Adrenal gland (tissue), 12 donors: Measurements from ENCODE around the gene SNX22. TPM values are rescaled to one million over a fixed set of nuclear protein-coding genes. Genes with fewer than 3 reads are reported as not detected.

Experiments used
- DNase-seq, 7 donors: peaks; one replicate each; pipeline ENCODE4 v3.0.0-alpha.2; 2019 to 2020
- H3K27ac ChIP-seq, 5 donors: fragments of 200-600 bp; sonication (generic) in 4 of 5; 1 replicate in 3 of 5; 2 replicates in 2 of 5; pipeline versions ENCODE4 v1.5.1 to v1.8.0; 2016 to 2020; ENCODE audit warnings: mild to moderate bottlenecking in 1 of 5
- H3K27me3 ChIP-seq: fragments of 200-600 bp; 2 replicates; pipeline ENCODE4 v1.8.0; 2021
- H3K36me3 ChIP-seq, 2 donors: fragments of 200-600 bp; replicated peaks in 1 of 2; 1 replicate in 1 of 2; 2 replicates in 1 of 2; pipeline versions ENCODE4 v1.5.1 to v1.8.0; 2018 to 2022
- H3K4me1 ChIP-seq, 2 donors: fragments of 200-600 bp; replicated peaks in 1 of 2; 1 replicate in 1 of 2; 2 replicates in 1 of 2; pipeline versions ENCODE4 v1.5.1 to v1.8.0; 2018 to 2021
- H3K4me3 ChIP-seq, 4 donors: fragments of 200-600 bp; sonication (generic) in 3 of 4; one replicate each; pipeline ENCODE4 v1.5.1; 2016 to 2018
- H3K9me3 ChIP-seq, 3 donors: fragments of 200-600 bp; sonication (generic) in 1 of 3; replicated peaks in 1 of 3; 1 replicate in 2 of 3; 2 replicates in 1 of 3; pipeline versions ENCODE4 v1.5.1 to v1.8.0; 2016 to 2021
- CTCF ChIP-seq, 6 experiments: fragments of 450-650 bp in 4 of 6; fragments of 200-600 bp in 2 of 6; sonication (generic) in 1 of 6; IDR thresholded peaks; 1 replicate in 5 of 6; 2 replicates in 1 of 6; pipeline versions ENCODE4 v1.5.1 to v1.8.0; 2016 to 2021; ENCODE audit warnings: antibody characterized with exemption in 6 of 6, mild to moderate bottlenecking in 2 of 6, moderate library complexity in 1 of 6
- POLR2A ChIP-seq, 2 donors: fragments of 450-650 bp; IDR thresholded peaks; one replicate each; pipeline ENCODE4 v1.6.1; 2017; ENCODE audit warnings: antibody characterized with exemption in 2 of 2, mild to moderate bottlenecking in 2 of 2, moderate library complexity in 1 of 2
- WGBS, 4 donors: extraction: QIAGEN DNeasy Blood & Tissue Kit in 2 of 4; methylation state at CpG; one replicate each; pipeline versions ENCODE4 v1.1.5 to v1.1.7; 2013 to 2017; 5-methylcytosine and 5-hydroxymethylcytosine counted together
- intact Hi-C, 2 donors: fragments of 100-400 bp; cut with DNase I; formaldehyde crosslinking; loops; one replicate each; pipeline versions ENCODE4 v1.14.1 to v1.15.0; 2022 to 2023
- polyA plus RNA-seq, 3 donors: library from polyadenylated mRNA; stranded (reverse); fragments of 200-250 nt in 2 of 3; fragments of 350-450 nt in 1 of 3; fragmentation: Illumina TruSeq in 1 of 3; extraction: RNeasy Lipid Tissue Mini Kit (QIAGEN cat#74804) in 1 of 3; gene quantifications; one replicate each; pipeline ENCODE4 v1.2.3, GENCODE V29; 2013 to 2014
- total RNA-seq, 9 donors: library from RNA; depleted of rRNA in 4 of 9; stranded (reverse); fragments of >200 nt in 4 of 9; fragments of 120-200 nt in 1 of 9; fragmentation: NEBNext Ultra II Directional in 1 of 9; extraction: Animal tissue kit (Norgen Biotek cat#: 25700) in 1 of 9; gene quantifications; one replicate each; pipeline versions ENCODE4 v1.1.0 to v1.2.4, GENCODE V29; 2013 to 2023
- donor health status: healthy with polysubstance abuse.
- donor health status: Bipolar disorder and iron deficiency.
- donor health status: DM: yes; HTN: yes; CAD: no.
- donor health status: DM: no; HTN: no; CAD: no.
- donor health status: DM: no; HTN: no; CAD: no.
- donor health status: DM: yes; HTN: yes; CAD: no.

SNX22 gene
- total and polyA plus RNA-seq, 12 donors: 0.15 to 3.1 (median 1.0) TPM

GRCh38 chr15:64110950-64111678 is 40.4 kb upstream of the SNX22 start:
- TF ChIP-seq POLR2A (IDR thresholded peaks at IDR 0.05) (no peak), CTCF (IDR thresholded peaks at IDR 0.05) (no peak)

GRCh38 chr15:64111679-64112050 is 39.9 kb upstream of the SNX22 start:
- DNase-seq: no peak
- H3K27ac ChIP-seq: peak overlapping the region in 1 of 5 donors; percentile 23
- TF ChIP-seq POLR2A (IDR thresholded peaks at IDR 0.05): no peak
- no peak for TF ChIP-seq CTCF (IDR thresholded peaks at IDR 0.05)
- no peak overlapping the region for H3K4me3 ChIP-seq
- intact Hi-C loops: no loop called here
- H3K4me1 ChIP-seq: peaks cover 9 to 39% of the 10 kb centered on the region in 2 donors
- H3K36me3 ChIP-seq: peaks cover 0 to 33% of the 10 kb centered on the region in 2 donors
- no peaks in the 10 kb centered on the region for H3K9me3 ChIP-seq
- 80 to 95% (median 90%) methylated on average over 3 of the region's 3 CpGs for WGBS, 4 donors
- H3K27me3 ChIP-seq: no peaks in the 10 kb centered on the region

More at GRCh38 chr15:64110950-64111678, 40.4 kb upstream of the SNX22 start:
- Histone ChIP-seq H3K9me3 (no peaks in the 10 kb centered on the region), H3K27ac (no peak overlapping the region), H3K36me3 (peaks cover 0 to 33% of the 10 kb centered on the region in 2 donors), H3K4me3 (no peak overlapping the region), H3K4me1 (peaks cover 9 to 43% of the 10 kb centered on the region in 2 donors), H3K27me3 (no peaks in the 10 kb centered on the region)
- DNase-seq: no peak
- intact Hi-C loops: no loop called here
- 79 to 86% (median 83%) methylated on average over 3 of the region's 3 CpGs for WGBS, 4 donors

GRCh38 chr15:64112073-64112772 is 39.3 kb upstream of the SNX22 start:
- Histone ChIP-seq H3K4me1 (peaks cover 9 to 33% of the 10 kb centered on the region in 2 donors), H3K27me3 (no peaks in the 10 kb centered on the region), H3K36me3 (peaks cover 0 to 33% of the 10 kb centered on the region in 2 donors), H3K9me3 (no peaks in the 10 kb centered on the region), H3K27ac (peak overlapping the region in 1 of 5 donors; percentile 23), H3K4me3 (no peak overlapping the region)
- WGBS, 4 donors: 65 to 72% (median 67%) methylated on average over 4 of the region's 4 CpGs
- DNase-seq: no peak
- intact Hi-C loops: no loop called here
- no peak for TF ChIP-seq CTCF (IDR thresholded peaks at IDR 0.05)
- TF ChIP-seq POLR2A (IDR thresholded peaks at IDR 0.05): no peak

- DNase-seq: no peak
- H3K9me3 ChIP-seq: no peaks in the 10 kb centered on the region
- WGBS, 4 donors: 77 to 83% (median 81%) methylated on average over 1 of the region's 1 CpG
- TF ChIP-seq CTCF (IDR thresholded peaks at IDR 0.05): no peak
- TF ChIP-seq POLR2A (IDR thresholded peaks at IDR 0.05): no peak
- H3K4me1 ChIP-seq: peaks cover 9 to 27% of the 10 kb centered on the region in 2 donors
- peaks cover 0 to 38% of the 10 kb centered on the region in 2 donors for H3K36me3 ChIP-seq
- no peaks in the 10 kb centered on the region for H3K27me3 ChIP-seq
- no peak overlapping the region for H3K27ac ChIP-seq
- intact Hi-C loops: no loop called here
- H3K4me3 ChIP-seq: no peak overlapping the region
Observed at GRCh38 chr15:64112904-64113303, 38.6 kb upstream of the SNX22 start.
